Measurements from ENCODE around the gene CACNA1C.

DNA sequence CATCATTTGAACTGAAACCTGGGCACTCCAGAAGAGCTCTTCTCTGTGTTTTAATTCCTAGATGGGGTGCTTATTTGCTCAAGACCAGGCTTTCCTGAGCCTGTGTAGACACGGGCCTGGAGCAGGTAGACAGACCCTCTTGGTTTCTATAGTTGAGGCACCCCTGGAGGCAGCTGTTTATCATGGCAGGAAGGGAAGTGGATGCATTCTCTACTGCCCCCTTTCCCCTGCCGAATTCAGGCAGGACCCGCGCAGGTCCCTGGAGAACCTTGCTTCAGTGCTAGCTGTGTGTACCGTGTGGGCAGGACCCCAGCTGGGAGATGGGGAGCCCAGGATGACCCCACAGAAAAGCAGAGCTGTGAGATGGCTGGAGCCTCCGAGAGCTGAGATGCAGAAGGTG lies 6.0 kb downstream of the CACNA1C start:
- no peak for TF ChIP-seq POLR2A (IDR thresholded peaks at IDR 0.05)
- TF ChIP-seq, protein P1, sequence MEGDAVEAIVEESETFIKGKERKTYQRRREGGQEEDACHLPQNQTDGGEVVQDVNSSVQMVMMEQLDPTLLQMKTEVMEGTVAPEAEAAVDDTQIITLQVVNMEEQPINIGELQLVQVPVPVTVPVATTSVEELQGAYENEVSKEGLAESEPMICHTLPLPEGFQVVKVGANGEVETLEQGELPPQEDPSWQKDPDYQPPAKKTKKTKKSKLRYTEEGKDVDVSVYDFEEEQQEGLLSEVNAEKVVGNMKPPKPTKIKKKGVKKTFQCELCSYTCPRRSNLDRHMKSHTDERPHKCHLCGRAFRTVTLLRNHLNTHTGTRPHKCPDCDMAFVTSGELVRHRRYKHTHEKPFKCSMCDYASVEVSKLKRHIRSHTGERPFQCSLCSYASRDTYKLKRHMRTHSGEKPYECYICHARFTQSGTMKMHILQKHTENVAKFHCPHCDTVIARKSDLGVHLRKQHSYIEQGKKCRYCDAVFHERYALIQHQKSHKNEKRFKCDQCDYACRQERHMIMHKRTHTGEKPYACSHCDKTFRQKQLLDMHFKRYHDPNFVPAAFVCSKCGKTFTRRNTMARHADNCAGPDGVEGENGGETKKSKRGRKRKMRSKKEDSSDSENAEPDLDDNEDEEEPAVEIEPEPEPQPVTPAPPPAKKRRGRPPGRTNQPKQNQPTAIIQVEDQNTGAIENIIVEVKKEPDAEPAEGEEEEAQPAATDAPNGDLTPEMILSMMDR (IDR thresholded peaks at IDR 0.05): no peak
